HG03521 (cell line): ENCODE data around the gene TEC.

ENCODE experiments used
- ATAC-seq: cut with Tn5 transposase; IDR thresholded peaks from one replicate; pipeline ENCODE4 v1.9.1; 2021; ENCODE audit warnings: mild to moderate bottlenecking, moderate library complexity; ENCODE audit not compliant: unreplicated experiment

Gene TEC

DNA sequence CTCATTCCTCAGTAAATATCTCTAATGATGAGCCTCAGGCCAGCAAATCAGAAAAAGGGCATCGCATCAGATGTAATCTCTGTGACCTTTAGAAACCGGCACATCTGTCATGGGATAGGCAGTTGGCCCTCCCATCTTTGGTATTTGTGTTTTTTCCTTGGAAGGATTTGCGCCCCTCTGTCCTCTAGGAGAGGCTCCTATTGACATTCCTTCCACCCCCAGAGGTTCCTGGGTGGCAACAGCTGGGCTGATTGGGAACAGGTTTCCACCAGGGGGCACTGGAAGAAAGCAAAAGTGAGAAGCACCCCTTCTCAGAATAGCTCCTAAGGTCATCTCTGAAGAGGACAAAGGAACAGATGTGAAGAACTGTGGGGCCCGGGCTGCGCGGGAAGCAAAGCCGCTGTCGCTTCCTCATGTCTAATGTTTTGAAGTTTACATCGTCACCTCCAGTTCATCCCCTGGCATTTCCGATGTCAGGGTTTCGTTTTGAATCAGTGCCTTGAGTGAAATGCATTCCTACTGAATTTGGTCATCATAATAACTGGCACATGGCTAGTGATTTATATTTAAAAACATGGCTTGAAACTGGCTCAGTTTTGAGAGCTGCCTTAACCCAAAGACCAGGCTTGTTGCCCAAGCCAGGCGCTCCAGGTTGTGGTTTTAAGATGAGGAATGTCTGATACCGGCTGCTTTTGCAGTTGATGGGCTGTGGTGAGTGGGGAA is 141.8 kb downstream of the TEC start:
- peak; percentile 76 for ATAC-seq

- no peak for ATAC-seq
These were observed 142.4 kb downstream of the TEC start for GRCh38 chr4:48127231-48127630.

DNA sequence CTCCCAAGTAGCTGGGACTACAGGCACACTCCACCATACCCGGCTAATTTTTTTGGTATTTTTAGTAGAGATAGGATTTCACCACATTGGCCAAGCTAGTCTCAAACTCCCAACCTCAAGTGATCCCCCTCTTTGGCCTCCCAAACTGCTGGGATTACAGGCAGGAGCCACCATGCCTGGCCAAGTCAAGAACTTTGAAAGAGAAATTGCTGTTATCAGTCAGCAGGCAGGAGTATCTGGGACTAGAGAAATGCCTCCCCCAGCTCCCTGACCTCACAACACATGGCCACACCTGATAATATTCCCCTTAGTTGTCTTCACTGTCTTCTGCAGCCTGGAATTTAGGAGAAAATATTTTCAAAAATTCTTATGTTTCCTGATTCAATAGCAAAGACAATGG is 143.0 kb downstream of the TEC start:
- no peak for ATAC-seq

GRCh38 chr4:48124870-48125269 is 144.8 kb downstream of the TEC start:
- no peak for ATAC-seq

DNA sequence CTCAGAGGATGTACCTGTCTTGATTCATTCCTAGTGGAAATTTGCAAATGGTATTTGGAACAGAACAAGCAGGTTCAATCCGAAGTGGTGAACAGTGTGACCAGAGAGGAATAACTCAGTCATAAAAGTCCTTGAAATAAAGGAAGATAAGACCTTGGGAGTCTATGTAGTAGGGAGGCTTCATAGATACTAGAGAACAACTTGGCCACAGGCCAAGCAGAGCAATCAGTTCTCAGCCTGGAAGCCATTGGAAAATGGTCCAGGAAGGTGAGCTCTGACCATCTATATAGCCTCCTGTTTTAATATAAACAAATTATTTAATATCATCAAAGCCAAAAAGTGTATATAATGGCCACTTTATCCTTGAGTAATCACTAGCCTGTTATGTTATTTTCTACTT is 146.9 kb downstream of the TEC start:
- no peak for ATAC-seq

- ATAC-seq: no peak
These were observed 148.5 kb downstream of the TEC start for GRCh38 chr4:48121180-48121579.

DNA sequence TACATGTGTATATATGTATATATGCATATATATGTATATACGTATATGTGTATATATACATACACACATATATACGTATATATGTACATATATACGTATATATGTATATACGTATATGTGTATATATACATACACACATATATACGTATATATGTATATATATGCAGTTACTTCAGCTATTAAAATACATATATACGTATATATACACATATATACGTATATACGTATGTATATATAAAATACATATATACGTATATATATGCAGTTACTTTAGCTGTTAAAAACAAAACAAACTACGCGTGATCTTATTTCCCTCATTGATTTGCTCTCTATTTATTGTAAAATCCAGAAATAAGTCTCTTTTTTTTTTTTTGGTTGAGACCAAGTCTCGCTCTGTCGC is 149.5 kb downstream of the TEC start:
- ATAC-seq: no peak

GRCh38 chr4:48119646-48120045 is 150.0 kb downstream of the TEC start:
- no peak for ATAC-seq

- ATAC-seq: no peak
These were observed 151.6 kb downstream of the TEC start for GRCh38 chr4:48118081-48118480.

DNA sequence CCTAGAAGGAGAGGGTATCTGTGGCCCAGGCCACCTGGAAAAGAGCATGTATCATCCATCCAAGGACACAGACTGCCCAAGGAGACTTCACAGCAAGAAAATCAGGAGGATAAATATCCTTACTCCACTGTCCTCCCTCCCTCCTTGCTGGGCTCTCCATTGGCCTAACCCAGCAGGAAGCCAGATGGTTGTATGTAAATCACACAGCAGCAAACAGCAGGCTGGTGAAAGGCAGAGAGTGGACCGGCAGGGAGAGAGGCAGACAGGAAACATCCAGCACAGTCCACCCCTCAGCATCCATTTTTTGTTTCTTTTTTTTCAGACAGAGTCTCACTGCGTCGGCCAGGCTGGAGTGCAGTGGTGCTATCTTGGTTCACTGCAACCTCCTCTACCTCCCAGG is 153.1 kb downstream of the TEC start:
- no peak for ATAC-seq

- ATAC-seq: no peak
These were observed 155.2 kb downstream of the TEC start for GRCh38 chr4:48114412-48114811.

DNA sequence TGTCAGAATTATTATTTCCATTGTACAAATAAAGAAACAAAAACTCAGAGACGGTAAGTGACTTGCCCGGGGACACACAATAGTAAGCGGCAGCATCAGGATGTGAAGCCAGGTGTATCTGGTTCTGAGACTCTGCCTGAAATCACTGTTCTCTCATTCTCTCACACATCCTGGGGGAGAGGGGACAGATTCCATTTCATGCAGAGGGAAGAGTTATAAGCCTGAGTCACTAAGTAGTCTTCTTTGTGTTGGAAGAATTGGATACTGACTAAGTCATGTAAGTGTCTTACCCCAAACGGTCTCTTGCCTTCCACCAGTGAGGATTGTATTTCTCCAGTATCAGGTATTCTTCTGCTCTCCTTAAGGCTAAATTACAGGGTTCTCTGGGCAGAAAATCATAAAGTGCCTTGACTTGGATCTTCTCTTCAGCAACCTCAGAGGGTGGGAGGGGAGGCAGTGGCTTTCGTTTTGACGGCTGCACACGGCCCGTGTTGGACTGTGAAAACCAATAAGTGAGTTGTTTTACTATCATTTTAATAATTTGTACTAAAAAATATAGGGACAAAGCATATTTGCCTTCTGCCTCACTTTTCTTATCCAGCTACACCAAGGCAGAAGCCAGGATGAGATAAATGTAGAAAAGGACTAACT is 157.5 kb downstream of the TEC start:
- no peak for ATAC-seq

- ATAC-seq: no peak
These were observed 159.1 kb downstream of the TEC start for GRCh38 chr4:48110452-48110978.

- ATAC-seq: no peak
These were observed 160.0 kb downstream of the TEC start for GRCh38 chr4:48109413-48110263.

GRCh38 chr4:48108309-48109073 is 161.1 kb downstream of the TEC start:
- ATAC-seq: no peak

- no peak for ATAC-seq
These were observed 164.4 kb downstream of the TEC start for GRCh38 chr4:48105230-48105629.

DNA sequence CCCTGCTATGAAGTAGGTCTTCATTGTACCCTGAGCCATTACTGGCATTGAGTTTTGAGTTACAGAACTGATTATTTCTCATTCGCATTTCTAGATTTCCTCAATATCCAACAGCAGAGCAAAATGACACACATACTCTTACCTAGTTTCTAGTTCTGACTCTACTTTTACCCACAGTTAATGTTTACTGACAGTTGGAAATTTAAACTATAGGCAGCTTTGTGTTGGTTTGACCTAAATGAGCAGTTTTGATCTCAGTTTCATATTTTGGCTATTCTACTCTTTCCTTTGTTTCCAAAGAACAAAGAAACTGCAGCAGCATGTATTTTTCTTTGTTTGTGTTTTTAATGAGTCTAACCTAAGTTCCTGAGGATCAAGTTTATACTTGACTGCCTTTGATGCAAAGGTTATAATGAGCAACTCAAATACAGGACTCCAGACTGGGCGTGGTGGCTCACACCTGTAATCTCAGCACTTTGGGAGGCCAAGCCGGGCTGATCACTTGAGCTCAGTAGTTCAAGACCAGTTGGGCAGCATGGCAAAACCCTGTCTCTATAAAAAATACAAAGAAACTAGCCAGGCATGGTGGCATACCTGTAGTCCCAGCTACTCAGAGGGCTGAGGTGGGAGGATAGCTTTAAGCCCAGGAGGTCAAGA is 166.0 kb downstream of the TEC start:
- ATAC-seq: no peak

DNA sequence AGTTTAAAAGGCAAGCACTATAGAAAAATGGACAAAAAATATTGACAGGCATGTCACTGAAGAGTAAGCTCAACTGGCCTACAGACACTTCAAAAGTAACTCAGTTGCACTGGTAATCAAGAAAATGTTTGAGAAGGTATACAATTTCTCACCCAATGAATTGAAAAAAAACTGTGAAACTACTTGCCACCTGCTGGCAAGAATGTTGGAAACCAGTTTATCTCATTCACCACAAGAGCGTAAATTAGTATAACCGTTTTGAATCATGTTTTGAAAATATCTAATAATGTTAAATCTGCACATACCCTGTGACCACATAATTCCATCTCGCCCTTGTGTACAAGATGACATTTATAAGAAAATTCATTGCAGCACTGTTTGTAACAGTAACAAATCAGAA is 167.3 kb downstream of the TEC start:
- ATAC-seq: no peak

DNA sequence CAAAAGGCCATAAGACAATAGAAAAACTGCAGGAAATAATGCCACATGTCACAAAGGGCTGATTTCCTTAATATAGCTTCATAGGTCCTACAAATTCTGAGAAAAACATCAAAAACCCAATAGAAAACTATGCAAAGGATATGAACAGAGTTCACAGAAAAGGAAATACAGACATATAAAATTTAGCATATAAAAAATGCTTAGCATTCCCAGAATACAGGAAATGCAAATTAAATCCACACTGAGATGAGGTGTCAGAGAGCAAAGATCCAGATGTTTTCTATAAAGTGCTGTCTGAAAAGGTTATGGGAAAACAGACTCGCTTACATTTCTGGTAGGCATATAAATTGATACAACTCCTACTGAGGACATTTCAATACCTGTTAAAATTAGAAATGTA is 169.4 kb downstream of the TEC start:
- no peak for ATAC-seq

- no peak for ATAC-seq
These were observed 174.2 kb downstream of the TEC start for GRCh38 chr4:48095441-48095840.
